ENCODE data around the gene MLLT6. TPM values are rescaled to one million over a fixed set of nuclear protein-coding genes. Genes with fewer than 3 reads are reported as not detected.

MLLT6 gene
- total and polyA plus RNA-seq, 2 of the 13 experiments (the other 11 are each of a cell fraction or from before 2014, with no cell fraction given): 50.7 to 69.5 TPM

DNA sequence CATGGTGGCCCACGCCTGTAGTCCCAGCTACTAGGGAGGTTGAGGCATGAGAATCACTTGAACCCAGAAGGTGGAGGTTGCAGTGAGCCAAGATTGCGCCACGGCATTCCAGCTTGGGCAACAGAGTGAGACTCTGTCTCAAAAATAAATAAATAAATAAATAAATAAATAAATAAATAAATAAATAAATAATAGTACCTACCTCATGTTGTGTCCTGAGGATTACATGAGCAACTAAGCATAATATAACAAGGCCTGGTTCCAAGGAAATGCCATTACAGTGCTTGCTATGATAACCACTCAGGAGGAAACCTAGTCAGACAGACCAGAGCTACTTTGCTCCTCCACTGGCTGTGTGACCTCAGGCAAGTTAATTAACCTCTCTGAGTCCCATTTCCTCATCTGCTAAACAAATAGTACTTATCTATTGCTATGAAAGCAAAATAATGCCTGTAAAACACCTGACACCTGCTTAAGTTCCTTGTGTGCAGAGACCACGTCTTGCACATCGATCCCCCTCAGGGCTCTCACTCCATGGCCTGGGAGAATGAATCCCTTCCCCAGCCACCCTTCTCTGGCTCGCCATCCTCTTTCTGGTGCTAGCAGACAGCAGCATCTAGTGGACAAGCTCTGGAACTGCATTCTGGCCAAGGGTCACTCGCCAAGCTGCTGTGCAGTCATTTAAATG is 37.8 kb upstream of the MLLT6 start (continued):
- peak; percentile 91; the same call in 1 of the 2 replicates for TF ChIP-seq TSC22D2 (CRISPR knock-in tag; IDR thresholded peaks at IDR 0.05; ENCODE audit: borderline replicate concordance)
- no peak for TF ChIP-seq SRY (CRISPR knock-in tag; IDR thresholded peaks at IDR 0.05)
- no peak for TF ChIP-seq ZNF160 (CRISPR knock-in tag; IDR thresholded peaks at IDR 0.05)
- TF ChIP-seq, protein P1, sequence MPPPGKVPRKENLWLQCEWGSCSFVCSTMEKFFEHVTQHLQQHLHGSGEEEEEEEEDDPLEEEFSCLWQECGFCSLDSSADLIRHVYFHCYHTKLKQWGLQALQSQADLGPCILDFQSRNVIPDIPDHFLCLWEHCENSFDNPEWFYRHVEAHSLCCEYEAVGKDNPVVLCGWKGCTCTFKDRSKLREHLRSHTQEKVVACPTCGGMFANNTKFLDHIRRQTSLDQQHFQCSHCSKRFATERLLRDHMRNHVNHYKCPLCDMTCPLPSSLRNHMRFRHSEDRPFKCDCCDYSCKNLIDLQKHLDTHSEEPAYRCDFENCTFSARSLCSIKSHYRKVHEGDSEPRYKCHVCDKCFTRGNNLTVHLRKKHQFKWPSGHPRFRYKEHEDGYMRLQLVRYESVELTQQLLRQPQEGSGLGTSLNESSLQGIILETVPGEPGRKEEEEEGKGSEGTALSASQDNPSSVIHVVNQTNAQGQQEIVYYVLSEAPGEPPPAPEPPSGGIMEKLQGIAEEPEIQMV (CRISPR knock-in tag; IDR thresholded peaks at IDR 0.05; ENCODE audit: low read depth): no peak
- no peak for TF ChIP-seq ZNF839 (CRISPR knock-in tag; IDR thresholded peaks at IDR 0.05; ENCODE audit: borderline replicate concordance)
- no peak for TF ChIP-seq ZNF788 (CRISPR knock-in tag; IDR thresholded peaks at IDR 0.05; ENCODE audit: borderline replicate concordance)
- TF ChIP-seq ZSCAN9 (CRISPR knock-in tag; IDR thresholded peaks at IDR 0.05; ENCODE audit: borderline replicate concordance): no peak; the same call in 1 of the 2 replicates
- no peak for TF ChIP-seq NRL (CRISPR knock-in tag; IDR thresholded peaks at IDR 0.05; ENCODE audit: borderline replicate concordance)
- TF ChIP-seq KDM3A (CRISPR knock-in tag; IDR thresholded peaks at IDR 0.05; ENCODE audit: low read depth): peak; percentile 88
- TF ChIP-seq ZNF317 (CRISPR knock-in tag; IDR thresholded peaks at IDR 0.05): no peak
- TF ChIP-seq, protein P2, sequence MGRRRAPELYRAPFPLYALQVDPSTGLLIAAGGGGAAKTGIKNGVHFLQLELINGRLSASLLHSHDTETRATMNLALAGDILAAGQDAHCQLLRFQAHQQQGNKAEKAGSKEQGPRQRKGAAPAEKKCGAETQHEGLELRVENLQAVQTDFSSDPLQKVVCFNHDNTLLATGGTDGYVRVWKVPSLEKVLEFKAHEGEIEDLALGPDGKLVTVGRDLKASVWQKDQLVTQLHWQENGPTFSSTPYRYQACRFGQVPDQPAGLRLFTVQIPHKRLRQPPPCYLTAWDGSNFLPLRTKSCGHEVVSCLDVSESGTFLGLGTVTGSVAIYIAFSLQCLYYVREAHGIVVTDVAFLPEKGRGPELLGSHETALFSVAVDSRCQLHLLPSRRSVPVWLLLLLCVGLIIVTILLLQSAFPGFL (CRISPR knock-in tag; IDR thresholded peaks at IDR 0.05): no peak
- no peak for TF ChIP-seq ZNF468 (CRISPR knock-in tag; IDR thresholded peaks at IDR 0.05)
- no peak for TF ChIP-seq ZNF776 (CRISPR knock-in tag; IDR thresholded peaks at IDR 0.05)
- TF ChIP-seq TAF1 (CRISPR knock-in tag; IDR thresholded peaks at IDR 0.05): no peak
- no peak for TF ChIP-seq MTF1 (CRISPR knock-in tag; IDR thresholded peaks at IDR 0.05)
- TF ChIP-seq MYC (CRISPR knock-in tag; IDR thresholded peaks at IDR 0.05; ENCODE audit: borderline replicate concordance): peak; percentile 25; the same call in 1 of the 2 replicates
- 0 out of 2 replicates have a peak, but pooled peaks have one; percentile 7 for TF ChIP-seq ZNF547 (CRISPR knock-in tag; IDR thresholded peaks at IDR 0.05)
- TF ChIP-seq RXRB (CRISPR knock-in tag; IDR thresholded peaks at IDR 0.05; ENCODE audit: borderline replicate concordance): peak; percentile 60; the same call in 1 of the 2 replicates
- TF ChIP-seq ZFP1 (CRISPR knock-in tag; IDR thresholded peaks at IDR 0.05): 0 out of 2 replicates have a peak, but pooled peaks have one; percentile 55
- TF ChIP-seq, protein P3, sequence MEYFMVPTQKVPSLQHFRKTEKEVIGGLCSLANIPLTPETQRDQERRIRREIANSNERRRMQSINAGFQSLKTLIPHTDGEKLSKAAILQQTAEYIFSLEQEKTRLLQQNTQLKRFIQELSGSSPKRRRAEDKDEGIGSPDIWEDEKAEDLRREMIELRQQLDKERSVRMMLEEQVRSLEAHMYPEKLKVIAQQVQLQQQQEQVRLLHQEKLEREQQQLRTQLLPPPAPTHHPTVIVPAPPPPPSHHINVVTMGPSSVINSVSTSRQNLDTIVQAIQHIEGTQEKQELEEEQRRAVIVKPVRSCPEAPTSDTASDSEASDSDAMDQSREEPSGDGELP (IDR thresholded peaks at IDR 0.05; ENCODE audit: borderline replicate concordance, low read depth): peak; percentile 13; the same call in 1 of the 2 replicates
- TF ChIP-seq, protein P4, sequence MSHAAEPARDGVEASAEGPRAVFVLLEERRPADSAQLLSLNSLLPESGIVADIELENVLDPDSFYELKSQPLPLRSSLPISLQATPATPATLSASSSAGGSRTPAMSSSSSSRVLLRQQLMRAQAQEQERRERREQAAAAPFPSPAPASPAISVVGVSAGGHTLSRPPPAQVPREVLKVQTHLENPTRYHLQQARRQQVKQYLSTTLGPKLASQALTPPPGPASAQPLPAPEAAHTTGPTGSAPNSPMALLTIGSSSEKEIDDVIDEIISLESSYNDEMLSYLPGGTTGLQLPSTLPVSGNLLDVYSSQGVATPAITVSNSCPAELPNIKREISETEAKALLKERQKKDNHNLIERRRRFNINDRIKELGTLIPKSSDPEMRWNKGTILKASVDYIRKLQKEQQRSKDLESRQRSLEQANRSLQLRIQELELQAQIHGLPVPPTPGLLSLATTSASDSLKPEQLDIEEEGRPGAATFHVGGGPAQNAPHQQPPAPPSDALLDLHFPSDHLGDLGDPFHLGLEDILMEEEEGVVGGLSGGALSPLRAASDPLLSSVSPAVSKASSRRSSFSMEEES (CRISPR knock-in tag; IDR thresholded peaks at IDR 0.05): no peak
- 0 out of 2 replicates have a peak, but pooled peaks have one; percentile 48 for TF ChIP-seq ZNF605 (CRISPR knock-in tag; IDR thresholded peaks at IDR 0.05)
- TF ChIP-seq RFX3 (CRISPR knock-in tag; IDR thresholded peaks at IDR 0.05): no peak
- TF ChIP-seq, protein P5, sequence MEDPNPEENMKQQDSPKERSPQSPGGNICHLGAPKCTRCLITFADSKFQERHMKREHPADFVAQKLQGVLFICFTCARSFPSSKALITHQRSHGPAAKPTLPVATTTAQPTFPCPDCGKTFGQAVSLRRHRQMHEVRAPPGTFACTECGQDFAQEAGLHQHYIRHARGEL (CRISPR knock-in tag; IDR thresholded peaks at IDR 0.05): no peak
- no peak for TF ChIP-seq ELF4 (CRISPR knock-in tag; IDR thresholded peaks at IDR 0.05; ENCODE audit: borderline replicate concordance)
- TF ChIP-seq TEAD3 (CRISPR knock-in tag; optimal IDR thresholded peaks at IDR 0.05; ENCODE audit: borderline replicate concordance): peak; percentile 66

All from HepG2 (cell line).